HG02571 (cell line): ENCODE results near the gene ZNF569.
"Not testable (repeated sequence)": the region's sequence is repeated elsewhere in the genome, so short reads cannot be mapped to it uniquely, and the experiment has no call there.

Experiments used
- ATAC-seq: cut with Tn5 transposase; IDR thresholded peaks from one replicate; pipeline ENCODE4 v1.9.1; 2021; ENCODE audit warnings: mild to moderate bottlenecking, moderate library complexity; ENCODE audit not compliant: unreplicated experiment

The ZNF569 gene

GRCh38 chr19:37466798-37467607 lies at the start of gene ZNF569:
ZNF569 (minus strand) TSS chr19:37467444; CDS start chr19:37444921, 22,523 bp downstream.
- peak; percentile 61 for ATAC-seq

DNA sequence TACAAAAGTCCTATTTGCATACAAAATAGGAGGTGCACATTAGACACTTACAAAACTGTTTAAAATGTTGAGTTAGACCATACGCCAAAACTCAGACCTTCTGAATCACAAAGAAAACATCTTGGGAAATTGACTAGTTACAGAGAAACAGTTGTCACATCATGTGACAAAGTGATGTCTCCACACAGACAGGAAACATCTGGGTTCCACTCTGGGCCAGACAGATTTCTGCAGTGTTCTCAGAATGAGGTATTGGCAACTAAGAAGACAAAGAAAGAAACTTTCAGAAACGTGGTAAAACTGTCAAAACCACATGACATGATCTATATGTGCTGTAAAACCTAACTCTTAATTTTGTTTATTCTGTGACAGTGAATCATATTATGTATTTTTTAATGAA lies 46.2 kb upstream of the ZNF569 start:
- no peak for ATAC-seq

DNA sequence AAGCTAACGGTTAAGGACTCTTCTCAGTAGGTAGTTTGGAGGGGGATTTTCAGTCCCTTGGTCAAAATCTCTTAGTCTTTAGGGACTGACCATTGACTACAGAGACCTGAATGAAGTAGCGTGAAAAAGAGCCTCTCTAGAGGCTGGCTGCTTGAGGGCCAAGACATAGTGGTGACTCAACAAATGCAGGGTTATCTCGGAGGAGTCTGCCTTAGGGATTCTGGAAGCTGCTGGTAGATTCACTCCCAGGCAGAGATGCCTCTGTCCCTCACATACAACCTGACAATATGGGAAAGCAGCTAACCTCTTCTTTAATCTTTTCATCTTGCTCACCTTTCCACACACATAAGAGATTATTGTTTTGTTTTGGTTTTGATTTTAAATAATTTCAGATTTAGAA lies 44.6 kb upstream of the ZNF569 start:
- ATAC-seq: no peak

GRCh38 chr19:37511186-37511585 lies 43.9 kb upstream of the ZNF569 start:
- ATAC-seq: no peak

- ATAC-seq: no peak
Measured at GRCh38 chr19:37507167-37507464, 39.9 kb upstream of the ZNF569 start.

DNA sequence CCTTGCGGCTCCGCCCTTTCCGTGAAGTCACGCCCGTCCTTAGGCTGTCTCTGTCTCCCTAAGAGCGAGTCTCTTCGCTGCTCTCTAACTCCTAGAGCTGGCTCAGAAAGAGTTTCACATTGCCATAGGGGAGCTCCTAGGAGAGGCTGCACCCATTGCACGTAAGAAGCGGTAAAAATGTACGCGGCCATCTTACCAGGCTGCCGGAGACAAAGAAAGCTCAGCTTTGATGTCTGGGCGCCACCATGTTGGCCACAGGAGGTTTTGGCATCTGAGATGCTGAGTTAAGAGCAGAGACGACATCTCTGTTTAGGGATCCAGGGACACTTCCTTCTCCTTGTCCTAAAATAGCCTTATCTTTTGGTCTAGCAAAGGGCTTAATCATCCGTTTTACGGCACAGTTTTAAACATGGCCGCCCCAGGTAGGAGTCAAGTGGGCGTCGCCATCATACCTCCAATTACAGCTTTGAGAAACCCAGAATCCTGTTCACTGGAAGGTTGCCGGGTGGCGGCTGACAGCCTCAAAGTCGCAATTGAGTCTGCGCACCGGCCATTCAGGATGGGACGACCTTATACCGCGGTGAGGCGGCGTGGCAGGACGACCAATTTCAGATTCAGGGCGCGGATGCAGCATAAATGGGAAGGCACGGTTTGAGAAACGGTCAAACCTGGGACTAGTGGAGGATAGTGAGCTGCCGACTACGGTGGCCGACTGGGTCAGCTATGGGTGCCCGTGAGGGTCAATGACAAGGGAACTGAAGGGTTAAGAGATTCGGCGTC lies 39.3 kb upstream of the ZNF569 start, which contains the start of gene ZNF793:
Gene ZNF793 (plus strand): TSS at position 553 of the 780 bp plus-strand sequence. CDS start 16,501 bp downstream, outside the sequence.
- ATAC-seq: peak; percentile 61

- ATAC-seq: no peak
Measured at GRCh38 chr19:37505958-37506386, 38.7 kb upstream of the ZNF569 start.

- no peak for ATAC-seq
Measured at GRCh38 chr19:37492213-37492612, 25.0 kb upstream of the ZNF569 start.

GRCh38 chr19:37484406-37485168 lies 17.3 kb upstream of the ZNF569 start:
- ATAC-seq: no peak

DNA sequence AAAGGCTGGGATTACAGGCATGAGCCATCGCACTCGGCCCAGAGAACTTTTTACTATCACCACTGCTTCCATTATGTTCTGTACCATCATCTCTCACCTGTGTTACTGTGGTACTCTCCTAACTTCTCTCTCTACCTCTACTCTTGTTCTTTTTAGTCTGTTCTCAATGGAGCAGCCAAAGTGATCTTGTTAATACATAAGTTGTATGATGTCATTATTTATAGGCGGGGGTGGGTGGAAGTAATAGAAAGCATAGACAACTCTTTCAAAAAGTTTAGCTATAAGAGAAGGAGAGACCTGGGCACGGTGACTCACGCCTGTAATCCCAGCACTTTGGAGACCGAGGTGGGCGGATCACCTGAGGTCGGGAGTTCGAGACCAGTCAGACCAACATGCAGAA lies 4.9 kb upstream of the ZNF569 start:
- ATAC-seq: no peak

DNA sequence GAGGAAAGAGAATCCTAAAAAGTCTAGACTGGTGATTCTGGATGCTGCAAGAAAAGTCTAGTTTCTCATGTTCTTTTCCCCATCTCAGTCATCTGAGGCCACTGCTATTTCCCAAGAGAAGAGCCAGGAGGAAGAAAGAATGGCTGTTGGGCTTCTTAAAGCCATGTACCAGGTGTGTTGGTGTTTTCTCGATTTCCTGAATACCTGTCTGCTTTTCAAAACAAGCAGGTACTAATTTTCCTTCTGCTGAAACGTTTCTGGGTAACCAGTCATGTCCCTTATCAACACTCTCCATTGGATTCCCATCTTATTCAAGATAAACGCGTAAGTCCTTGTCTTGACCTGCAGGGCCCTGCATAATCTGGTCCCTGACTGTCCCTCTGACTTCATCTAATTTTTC lies 3.0 kb upstream of the ZNF569 start:
- ATAC-seq: no peak

GRCh38 chr19:37468961-37469777 lies 1.9 kb upstream of the ZNF569 start, which contains the start of gene ZNF570:
ZNF570 (plus strand) TSS chr19:37469356; CDS start chr19:37470355, 999 bp downstream.
- ATAC-seq: peak; percentile 50

- no peak for ATAC-seq
Measured at GRCh38 chr19:37467608-37468090, 405 bp upstream of the ZNF569 start.

DNA sequence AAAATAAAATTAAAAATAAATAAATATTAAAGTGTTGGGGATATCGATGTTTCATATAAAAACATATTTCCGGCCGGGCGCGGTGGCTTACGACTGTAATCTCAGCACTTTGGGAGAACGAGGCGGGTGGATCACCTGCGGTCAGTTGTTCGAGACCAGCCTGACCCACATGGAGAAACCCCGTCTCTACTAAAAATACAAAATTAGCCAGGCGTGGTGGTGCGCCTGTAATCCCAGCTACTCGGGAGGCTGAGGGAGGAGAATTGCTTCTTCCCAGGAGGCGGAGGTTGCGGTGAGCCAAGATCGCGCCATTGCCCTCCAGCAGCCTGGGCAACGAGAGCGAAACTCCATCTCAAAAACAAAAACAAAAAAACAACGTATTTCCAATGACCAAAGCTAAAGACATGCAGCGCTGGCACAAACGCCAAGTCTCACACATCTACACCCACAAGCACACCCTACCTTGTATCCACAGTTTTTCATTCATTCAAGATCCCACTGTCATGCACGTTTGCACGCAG lies 907 bp downstream of the ZNF569 start:
- ATAC-seq: no peak

DNA sequence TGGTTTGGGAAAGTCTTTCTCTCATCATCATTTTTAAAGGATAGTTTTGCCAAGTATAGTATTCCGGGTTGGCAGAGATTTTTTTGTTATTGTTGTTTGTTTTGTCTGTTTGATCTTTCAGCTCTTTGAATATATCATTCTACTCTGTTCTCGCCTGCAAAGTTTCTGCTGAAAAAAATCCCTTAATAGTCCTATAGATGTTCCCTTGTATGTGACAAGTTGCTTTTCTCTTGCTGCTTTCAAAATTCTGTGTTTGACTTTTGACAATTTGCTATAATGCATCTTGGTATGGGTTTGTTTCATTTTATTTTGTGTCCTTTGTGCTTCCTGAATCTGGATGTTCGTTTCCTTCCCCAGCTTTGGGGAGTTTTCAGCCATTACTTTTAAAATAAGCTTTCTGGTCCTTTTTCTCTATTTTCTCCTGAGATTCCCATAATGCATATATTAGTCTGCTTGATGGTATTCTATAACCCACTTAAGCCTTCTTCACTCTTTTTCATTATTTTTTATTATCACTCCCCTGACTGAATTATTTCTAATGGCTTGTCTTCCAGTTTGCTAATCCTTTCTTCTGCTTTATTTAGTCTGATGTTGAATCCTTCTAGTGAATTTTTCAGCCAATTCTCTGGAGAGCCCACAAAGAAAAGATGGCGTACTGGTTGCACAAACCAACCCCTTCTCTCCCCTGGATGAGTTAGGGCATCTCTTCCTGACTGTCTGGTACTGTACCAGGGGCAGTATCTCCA lies 14.6 kb downstream of the ZNF569 start:
- ATAC-seq: no peak

- ATAC-seq: no peak
Measured at GRCh38 chr19:37413313-37414084, 53.7 kb downstream of the ZNF569 start.

DNA sequence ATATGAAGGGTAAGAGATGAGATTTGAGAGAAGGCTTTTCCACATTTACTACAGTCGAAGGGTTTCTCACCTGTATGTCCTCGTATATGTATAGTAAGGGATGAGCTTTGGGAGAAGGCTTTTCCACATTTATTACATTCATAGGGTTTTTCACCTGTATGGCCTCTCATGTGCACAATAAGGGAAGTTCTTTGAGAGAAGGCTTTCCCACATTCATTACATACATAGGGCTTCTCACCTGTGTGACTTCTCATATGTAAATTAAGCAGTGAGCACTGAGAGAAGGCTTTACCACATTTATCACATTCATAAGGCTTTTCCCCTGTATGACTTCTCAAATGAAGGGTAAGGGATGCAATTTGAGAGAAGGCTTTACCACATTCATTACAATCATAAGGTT lies 54.5 kb downstream of the ZNF569 start:
- ATAC-seq: no peak

DNA sequence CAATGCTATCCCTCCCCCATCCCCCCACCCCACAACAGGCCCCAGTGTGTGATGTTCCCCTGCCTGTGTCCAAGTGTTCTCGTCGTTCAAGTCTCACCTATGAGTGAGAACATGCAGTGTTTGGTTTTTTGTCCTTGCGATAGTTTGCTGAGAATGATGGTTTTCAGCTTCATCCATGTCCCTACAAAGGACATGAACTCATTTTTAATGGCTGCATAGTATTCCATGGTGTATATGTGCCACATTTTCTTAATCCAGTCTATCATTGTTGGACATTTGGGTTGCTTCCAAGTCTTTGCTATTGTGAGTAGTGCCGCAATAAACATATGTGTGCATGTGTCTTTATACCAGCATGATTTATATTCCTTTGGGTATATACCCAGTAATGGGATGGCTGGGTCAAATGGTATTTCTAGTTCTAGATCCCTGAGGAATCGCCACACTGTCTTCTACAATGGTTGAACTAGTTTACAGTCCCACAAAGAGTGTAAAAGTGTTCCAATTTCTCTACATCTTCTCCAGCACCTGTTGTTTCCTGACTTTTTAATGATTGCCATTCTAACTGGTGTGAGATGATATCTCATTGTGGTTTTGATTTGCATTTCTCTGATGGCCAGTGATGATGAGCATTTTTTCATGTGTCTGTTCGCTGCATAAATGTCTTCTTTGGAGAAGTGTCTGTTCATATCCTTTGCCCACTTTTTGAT lies 61.0 kb downstream of the ZNF569 start:
- not testable (repeated sequence) for ATAC-seq
